ENCODE data around the gene UBE2G2.
A peak's percentile ranks its signal among the peaks of the same experiment; 100 is the strongest.
"Not testable (repeated sequence)": the region's sequence is repeated elsewhere in the genome, so short reads cannot be mapped to it uniquely, and the experiment has no call there.

The UBE2G2 gene

DNA sequence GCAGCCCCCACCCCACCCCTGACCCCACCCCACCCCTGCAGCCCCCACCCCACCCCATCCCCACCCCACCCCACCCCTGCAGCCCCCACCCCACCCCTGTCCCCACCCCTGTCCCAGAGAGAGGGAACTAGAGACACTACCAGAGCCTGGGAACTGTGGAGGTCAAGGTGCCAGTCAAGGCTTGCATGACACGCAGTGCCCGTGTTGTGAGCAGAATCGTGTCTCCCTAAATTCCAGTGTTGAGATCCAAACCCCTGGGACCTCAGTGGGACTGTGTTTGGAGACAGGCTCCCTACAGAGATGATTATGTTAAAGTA, 34.7 kb upstream of the UBE2G2 start:
- DNase-seq (ENCODE audit: low spot score), result no peak

GRCh38 chr21:44835647-44835973, 34.0 kb upstream of the UBE2G2 start:
- DNase-seq (ENCODE audit: low spot score), result no peak

- DNase-seq (ENCODE audit: low spot score), result no peak
Measured at GRCh38 chr21:44834951-44835646, 33.5 kb upstream of the UBE2G2 start.

DNA sequence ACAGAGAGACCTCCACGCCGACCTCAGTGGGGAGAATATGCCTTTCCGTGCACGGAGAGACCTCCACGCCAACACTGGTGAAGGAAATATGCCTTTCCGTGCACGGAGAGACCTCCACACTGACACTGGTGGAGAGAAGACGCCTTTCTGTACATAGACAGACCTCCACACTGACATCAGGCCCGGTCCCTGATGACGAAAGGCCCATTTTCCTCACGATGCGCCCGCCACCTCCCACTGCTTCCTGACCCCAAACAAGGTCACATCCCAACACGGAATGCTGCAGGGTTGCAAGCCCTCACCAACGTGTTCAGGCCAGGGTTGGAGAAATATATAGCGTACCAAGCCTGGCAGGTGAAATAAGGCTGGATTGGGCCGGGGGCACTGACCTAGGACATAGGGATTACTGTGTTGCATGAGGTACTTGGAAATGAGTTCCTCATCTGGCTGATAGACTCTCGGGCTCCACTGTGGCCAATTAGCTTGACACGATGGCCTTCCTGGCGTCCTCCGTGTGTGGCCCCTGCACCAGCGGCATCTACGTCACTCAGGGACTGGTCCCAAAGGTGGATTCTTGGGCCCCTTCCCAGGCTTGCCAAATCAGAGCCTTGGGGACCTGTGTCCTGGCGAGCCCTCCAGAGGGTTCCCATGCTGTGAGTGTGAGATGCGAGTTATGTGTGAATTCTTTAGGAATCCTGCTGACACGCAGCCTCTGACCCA, 32.8 kb upstream of the UBE2G2 start:
- DNase-seq (ENCODE audit: low spot score), result no peak

DNA sequence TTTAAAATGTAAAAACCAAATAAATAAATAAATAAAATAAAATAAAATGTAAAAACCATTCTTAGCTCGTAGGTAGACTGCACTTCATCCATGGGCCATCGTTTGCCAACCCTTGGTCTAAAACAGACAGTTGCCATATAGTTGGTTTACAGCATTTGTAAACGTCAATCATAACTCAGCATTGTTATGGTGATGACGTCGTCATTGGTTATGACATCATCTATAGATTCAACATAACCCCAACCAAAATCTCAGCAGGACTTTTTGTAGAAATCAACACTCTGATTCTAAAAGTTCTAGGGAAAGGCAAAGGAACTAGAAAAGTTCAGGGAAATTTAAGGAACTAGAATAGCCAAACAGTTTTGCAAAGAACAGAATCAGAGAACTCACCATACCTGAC, 32.0 kb upstream of the UBE2G2 start:
- no peak for DNase-seq (ENCODE audit: low spot score)

DNA sequence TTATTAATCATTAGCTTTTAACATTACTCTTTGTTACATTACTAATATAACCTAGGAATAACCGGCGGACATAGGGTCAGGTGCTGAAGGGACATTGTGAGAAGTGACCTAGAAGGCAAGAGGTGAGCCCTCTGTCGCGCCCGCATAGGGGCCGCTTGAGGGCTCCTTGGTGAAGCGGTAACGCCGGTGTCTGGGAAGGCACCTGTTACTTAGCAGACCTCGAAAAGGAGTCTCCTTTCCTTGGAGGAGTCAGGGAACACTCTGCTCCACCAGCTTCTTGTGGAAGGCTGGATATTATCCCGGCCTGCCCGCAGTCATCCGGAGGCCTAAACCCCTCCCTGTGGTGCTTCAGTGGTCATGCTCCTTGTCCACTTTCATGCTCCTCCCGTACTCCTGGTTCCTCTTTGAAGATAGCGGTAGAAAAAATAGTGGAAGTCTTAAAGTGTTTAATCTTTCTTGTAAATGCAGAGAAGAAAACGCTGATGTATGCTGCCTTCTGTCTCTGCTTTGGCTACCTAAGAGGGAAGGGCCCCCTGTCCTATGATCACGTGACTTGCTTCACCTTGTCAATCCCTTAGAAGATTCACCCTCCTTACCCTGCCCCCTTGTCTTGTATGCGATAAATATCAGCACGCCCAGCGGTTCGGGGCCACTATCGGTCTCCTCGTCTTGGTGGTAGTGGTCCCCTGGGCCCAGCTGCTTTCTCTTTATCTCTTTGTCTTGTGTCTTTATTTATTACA, 31.1 kb upstream of the UBE2G2 start:
- DNase-seq (ENCODE audit: low spot score), result not testable (repeated sequence)

DNA sequence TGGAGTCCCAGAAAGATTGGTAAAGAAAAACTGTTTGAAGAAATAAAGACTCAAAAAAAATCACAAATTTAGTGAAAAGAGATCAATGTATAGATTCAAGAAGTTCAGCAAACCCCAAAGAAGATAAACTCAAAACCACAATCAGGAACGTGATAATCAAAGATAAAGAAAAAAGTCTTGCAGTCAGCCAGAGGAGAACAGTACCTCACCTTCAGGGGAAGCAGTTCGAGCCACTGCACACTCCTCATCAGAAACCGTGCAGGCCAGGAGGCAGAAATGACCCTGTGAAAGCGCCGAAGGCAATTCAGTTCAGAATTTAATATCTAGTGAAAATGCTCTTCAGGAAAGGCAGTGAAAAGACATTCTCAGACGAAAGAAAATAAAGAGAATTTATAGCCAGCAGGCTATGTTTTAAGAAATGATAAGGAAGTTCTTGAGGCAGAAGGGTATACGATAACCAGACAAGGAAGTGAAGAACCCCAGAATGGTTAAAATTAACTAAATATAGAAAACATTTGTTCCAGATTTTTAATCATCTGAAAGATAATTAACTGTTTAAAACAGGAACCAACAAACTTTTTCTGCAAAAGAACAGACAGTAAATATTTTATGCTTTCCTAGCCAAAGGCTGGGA, 29.7 kb upstream of the UBE2G2 start:
- no peak for DNase-seq (ENCODE audit: low spot score)

DNA sequence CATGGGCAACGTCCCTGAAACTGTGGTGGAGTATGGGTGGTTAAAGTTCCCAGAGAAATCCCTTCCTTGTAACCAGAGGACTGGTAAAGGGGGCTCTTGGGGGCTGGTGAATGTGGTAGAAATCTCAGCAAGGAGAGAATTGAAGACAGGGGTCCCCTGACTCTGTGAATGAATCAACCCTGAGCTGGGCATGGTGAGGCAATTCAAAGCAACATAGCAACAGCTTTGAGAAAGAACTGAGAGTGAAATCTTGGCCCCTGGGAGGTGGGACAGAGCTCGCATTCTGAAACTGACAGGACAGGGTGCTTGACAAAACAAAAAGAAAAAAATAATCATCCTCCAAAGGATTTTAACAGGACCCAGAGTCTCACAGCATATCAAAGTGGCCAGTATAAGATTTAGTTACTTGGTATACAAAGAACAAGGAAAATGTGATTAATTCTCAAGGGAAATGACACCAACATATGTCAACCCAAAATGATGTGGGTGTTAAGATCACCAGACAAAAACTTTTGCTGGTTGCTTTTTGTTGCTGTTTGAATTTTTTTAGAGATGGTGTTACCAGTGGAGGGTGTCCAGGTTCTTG, 28.0 kb upstream of the UBE2G2 start:
- no peak for DNase-seq (ENCODE audit: low spot score)

- no peak for DNase-seq (ENCODE audit: low spot score)
Measured at GRCh38 chr21:44828362-44829056, 26.9 kb upstream of the UBE2G2 start.

- DNase-seq (ENCODE audit: low spot score), result no peak
Measured at GRCh38 chr21:44823179-44823660, 21.6 kb upstream of the UBE2G2 start.

DNA sequence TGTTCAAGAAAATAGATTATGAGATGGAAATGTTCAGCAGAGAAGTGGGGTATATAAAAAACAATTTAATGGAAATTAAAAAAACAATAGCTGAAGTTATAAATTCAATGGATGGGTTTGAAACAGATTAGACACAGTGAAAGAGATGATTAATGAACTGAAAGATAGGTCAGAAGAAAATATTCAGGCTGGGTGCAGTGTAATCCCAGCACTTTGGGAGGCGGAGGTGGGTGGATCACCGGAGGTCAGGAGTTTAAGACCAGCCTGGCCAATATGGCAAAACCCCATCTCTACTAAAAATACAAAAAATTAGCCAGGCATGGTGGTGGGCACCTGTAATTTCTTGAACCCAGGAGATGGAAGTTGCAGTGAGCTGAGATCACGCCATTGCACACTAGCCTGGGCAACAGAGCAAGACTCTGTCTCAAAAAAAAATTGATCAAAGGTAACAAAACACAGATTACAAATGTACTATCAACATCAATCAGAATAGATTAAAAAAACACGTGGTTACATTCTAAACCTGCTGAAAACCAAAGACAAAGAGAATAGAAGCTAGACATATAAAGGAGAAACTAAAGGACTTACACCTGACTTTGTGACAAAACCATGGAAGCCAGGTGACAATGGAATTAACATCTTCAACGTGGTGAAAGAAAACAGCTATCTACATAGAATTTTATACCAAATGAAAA, 21.0 kb upstream of the UBE2G2 start:
- DNase-seq (ENCODE audit: low spot score), result no peak

GRCh38 chr21:44820851-44821250, 19.2 kb upstream of the UBE2G2 start:
- no peak for DNase-seq (ENCODE audit: low spot score)

GRCh38 chr21:44819283-44820243, 17.9 kb upstream of the UBE2G2 start:
- no peak for DNase-seq (ENCODE audit: low spot score)

DNA sequence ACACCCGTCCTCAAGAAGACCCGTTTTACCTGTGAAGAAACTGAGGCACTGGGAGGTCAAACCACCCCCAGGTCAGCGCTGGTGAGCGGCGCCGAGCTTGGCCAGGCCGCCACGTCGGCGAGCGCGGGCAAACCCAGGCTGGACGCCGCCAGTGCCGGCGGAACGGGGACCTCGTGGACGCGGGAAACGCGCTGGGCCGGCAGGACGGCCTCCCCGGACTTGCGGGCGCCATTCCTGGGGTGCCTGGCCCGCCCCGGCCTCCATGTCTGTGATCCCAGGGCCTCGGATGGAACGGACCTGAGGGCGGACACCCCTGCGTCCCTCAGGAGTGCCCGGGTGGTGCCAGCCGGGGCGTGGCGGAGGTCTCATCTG, 17.0 kb upstream of the UBE2G2 start:
- no peak for DNase-seq (ENCODE audit: low spot score)

- DNase-seq (ENCODE audit: low spot score), result peak; percentile 79
Measured at GRCh38 chr21:44817914-44818639, 16.5 kb upstream of the UBE2G2 start, which contains the start of gene SUMO3. Gene SUMO3, minus strand, starts transcription at chr21:44818062. Its CDS starts 94 bp downstream, at chr21:44817968.

GRCh38 chr21:44817506-44817880, 15.9 kb upstream of the UBE2G2 start:
- peak; percentile 93 for DNase-seq (ENCODE audit: low spot score)

DNA sequence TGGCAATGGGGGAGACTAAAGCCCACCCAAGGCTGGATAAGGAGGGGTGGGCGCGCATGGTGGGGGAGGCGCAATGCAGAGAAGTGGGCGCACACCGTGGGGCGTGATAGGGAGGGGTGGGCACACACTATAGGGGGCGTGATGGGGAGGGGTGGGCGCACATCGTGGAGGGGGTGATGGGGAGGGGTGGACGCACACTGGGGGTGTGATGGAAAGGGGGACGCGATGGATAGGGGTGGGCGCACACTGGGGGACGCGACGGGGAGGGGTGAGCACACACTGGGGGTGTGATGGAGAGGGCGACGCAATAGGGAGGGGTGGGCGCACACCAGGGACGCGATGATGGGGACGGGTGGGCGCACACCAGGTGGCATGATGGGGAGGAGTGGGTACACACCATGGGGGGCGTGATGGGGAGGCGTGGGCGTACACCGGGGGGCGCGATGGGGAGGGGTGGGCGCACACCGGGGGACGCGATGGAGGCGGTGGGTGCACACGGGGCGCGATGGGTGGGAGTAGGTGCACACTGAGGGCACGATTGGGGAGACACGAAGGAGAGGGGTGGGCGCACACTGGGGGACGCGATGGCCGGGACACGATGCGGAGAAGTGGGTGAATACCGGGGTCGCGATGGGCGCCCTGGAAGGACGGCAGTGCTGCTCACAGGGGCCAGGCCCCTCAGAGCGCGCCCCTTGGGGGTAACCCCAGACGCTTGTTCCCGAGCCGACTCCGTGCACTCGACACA, 15.3 kb upstream of the UBE2G2 start:
- no peak for DNase-seq (ENCODE audit: low spot score)

DNA sequence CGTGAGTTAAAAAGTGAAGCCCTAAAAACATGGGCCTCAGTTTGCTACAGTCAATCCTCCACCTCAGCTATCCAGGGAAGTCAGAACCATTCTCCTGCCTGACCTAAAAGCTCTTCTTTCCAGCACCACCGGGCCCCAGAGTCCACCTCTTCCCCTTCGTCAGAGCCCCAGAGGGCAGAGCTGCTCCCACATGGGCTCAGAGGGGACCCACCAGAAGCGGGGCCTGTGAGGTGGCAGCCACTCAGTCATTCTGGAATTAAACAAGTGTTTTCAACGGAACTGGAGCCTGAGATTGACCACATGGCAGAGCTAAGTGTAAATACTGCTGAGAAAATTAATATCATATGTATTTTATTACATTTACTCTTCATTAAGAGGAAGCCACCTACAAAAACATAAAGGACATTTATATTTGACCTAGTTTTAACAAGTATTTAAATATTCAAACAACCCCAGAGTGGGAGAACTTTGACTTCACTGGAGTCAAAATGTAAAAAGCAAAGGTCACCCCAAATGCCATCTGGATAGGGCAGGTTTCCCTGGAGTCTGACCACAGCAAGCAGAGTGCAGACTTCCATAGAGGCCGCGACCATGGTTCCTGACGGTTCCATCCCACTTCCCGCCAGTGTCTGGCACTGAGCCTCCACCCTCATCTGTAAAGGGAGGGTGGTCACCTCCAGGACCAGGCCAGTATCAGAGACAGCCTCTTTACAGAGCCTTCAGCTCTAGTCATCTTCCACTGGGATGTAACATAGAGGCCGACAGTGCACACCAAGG, 14.4 kb upstream of the UBE2G2 start:
- DNase-seq (ENCODE audit: low spot score), result no peak

All from hematopoietic multipotent progenitor cell treated with erythropoietin and hydrocortisone succinate and interleukin-3 and kit ligand, for 15 days (in vitro differentiated cells).